CD1c-positive myeloid dendritic cell (primary cell): ENCODE results near the gene UQCRH.
"Not testable (repeated sequence)": the region's sequence is repeated elsewhere in the genome, so short reads cannot be mapped to it uniquely, and the experiment has no call there.

ENCODE experiments used
- DNase-seq: peaks from one replicate; pipeline ENCODE4 v3.0.0-alpha.2; 2016; ENCODE audit errors: extremely low spot score

UQCRH gene

DNA sequence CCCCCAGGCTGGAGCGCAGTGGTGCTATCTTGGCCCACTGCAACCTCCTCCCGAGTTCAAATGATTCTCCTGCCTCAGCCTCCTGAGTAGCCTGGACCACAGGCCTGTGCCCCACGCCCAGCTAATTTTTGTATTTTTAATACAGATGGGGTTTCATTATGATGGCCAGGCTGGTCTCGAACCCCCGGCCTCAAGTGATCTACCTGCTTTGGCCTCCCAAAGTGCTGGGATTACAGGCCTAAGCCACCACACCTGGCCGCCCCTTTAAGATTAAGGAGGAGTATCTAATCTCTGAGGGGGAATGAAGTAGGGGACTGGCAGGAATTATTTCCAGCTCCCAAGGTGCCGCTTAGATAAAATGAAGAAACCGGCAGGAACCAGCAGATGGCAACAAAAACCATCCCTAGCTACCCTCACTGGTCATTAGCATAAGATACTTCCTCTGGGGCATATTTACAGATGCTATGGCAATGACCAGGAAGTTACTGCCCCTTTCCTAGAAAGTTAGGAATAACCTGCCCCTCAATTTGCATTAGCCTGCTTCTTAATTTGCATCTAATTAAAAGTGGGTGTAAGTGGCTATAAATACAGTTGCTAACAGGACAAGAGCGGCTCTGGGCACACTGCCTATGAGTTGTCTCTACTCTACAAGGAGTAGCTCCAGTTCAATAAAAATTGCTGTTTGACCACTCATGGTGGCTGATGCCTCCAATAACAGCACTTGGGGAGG, 30.0 kb downstream of the UQCRH start:
- peak; percentile 74 for DNase-seq

GRCh38 chr1:46334030-46334384, 30.5 kb downstream of the UQCRH start:
- DNase-seq: no peak

DNA sequence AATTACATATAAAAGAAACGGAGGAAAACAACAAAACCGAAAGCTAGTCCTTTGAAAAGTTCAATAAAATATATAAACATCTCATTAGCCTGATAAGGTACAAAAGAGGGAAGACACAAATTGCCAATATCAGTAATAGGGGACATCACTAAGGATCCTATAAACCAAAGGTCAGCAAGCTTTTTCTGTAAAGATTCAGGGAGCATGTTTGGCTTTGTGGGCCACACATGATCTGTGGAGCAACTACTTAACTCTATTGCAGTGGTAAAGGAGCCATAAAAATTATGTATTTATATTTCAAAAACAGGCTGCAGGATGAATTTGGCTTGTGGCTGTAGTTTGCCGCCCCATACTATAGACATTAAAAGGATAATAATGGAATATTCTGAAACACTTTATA, 31.6 kb downstream of the UQCRH start:
- no peak for DNase-seq

- not testable (repeated sequence) for DNase-seq
These were observed 33.9 kb downstream of the UQCRH start for GRCh38 chr1:46337409-46337808.

DNA sequence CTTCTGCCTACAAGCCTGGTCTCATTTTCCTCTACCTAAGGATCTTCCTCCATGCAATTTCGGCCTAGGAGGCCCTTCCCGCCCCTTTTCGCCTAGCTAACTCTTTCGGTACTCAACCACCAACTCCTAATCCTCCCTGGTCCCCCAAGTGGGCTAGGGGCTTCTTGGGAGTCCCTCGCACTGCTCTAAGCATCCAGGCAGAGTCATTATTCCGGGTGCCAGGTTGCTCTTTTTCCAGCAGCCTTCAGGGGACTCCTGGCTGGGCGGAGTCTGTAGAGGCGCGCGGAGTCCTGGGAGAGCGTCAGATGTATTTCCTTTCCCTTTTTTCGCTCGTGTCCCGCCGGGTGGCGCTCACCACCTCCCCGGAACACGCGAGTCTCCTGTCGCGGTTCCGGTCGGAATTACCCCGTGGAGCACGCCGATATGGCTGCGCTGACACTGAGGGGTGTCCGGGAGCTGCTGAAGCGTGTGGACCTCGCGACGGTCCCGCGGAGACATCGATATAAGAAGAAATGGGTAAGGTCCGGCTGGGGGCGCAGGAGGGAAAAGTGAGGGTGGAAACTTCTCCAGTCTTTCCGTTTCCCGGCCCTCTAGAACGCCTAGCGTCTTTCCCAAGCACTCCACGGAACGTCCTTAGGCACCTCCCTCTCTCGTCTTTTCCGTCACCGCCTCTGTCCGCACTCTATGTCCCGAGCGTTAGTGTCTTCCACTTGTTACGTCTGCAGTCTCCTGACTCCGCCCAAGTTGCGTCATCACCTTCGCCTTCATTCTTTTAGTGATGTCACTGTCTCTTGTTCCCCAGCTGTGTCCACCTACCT, 37.1 kb downstream of the UQCRH start, which contains the start of gene NSUN4:
Gene NSUN4 (plus strand): TSS at position 404 of the 818 bp plus-strand sequence. CDS start 20 bp downstream, at position 424.
- DNase-seq: peak; percentile 95

- DNase-seq: no peak
These were observed 38.0 kb downstream of the UQCRH start for GRCh38 chr1:46341222-46342083.

DNA sequence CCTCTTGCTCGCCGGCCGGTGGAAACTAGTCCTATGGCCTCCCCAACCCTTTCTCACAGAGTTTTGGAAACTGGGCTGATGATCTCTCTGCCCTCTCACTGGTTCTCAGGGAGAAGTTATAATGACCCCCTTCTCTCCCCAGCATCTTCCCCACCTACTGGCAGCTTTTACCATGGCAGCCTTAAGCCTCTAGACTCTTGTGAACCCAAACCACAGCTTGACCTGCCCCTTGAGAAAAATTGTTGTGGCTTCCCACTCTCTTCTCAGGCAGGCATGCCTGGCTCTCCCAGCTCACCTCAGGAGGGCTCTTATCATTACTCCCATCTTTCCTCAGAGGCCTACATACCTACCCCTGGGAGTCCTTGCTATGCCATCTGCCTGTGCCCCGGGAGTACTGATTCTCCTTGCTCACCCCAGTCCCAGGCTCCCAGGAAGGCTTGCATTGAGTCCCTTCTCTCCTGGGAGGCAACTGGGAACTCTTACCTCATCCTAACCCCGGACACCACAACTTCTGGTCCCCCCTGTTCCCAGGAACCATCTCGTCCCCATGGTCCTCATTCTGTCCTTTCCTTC, 38.7 kb downstream of the UQCRH start:
- DNase-seq: no peak

- no peak for DNase-seq
These were observed 39.3 kb downstream of the UQCRH start for GRCh38 chr1:46342677-46343350.

DNA sequence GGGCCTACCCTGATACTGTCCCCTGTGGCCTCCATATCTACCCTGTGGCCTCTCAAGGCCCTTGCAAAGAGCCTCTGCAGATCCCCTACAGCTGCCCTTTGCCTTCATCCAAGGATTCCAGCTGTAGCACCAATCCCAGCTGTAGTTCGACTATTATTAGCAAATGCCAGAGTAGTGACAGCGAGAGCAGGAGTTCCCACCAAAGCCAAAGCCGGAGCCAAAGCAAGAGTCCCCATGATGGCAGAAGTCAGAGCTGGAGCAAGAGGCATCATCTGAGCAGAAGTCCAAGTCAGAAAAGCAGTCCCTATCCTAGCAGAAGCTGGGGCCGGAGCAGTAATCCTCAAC, 39.8 kb downstream of the UQCRH start:
- DNase-seq: no peak

- no peak for DNase-seq
These were observed 40.2 kb downstream of the UQCRH start for GRCh38 chr1:46343705-46344104.

GRCh38 chr1:46344481-46344880, 41.0 kb downstream of the UQCRH start:
- no peak for DNase-seq

DNA sequence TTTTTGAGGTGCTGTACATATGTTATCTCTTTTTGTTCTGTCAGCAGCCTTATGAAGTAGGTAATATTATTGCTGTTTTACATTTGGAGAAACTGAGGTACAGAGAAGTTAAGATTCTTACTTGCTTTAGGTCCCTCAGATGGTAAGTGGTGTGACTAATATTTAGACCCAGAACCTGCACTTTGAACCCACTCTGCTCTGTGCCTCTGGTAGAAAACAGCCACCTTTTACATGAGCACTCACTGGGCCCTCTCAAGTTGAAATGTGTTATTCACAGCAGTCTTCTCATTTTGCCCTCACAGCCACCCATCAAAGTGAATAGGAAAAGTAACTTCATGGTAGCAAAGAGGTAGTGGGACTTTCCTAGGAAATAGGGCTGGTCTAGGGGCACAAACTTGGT, 41.8 kb downstream of the UQCRH start:
- no peak for DNase-seq

DNA sequence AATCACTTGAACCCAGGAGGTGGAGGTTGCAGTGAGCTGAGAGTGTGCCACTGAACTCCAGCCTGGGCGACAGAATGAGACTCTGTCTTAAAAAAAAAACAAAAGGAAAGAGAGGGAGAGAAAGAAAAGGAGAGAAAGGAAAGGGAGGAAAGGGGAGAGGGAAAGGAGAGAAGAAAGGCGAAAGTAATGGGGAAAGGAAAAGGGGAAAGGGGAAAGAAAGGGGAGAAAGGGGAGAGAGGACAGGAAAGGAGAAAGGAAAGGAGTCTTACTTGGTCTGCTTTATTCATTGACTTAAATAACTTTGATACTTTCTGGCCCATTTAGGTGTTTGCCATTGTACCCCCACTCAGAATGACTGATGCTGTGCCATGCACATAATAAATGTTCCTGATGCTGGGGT, 48.9 kb downstream of the UQCRH start:
- DNase-seq: no peak

GRCh38 chr1:46355920-46356319, 52.4 kb downstream of the UQCRH start:
- DNase-seq: not testable (repeated sequence)

DNA sequence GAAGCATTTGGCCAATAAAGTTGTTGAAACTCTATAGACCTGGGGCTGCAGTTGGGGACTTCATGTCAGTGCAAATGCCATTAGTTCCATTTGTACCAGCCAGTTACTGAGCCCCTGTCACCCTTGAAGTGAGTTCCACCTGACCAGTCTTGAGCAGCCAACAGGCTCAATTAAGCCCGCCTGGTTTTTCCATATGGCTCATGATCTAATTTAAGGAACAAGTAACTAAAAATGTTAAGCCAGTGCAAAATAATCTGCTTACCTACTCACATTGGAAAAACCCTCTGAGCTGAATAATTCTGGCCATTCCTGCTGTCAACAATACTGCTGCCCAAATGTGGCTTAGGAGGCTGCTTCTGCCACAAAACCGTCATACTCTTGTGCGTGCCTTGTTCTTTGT, 58.7 kb downstream of the UQCRH start:
- DNase-seq: no peak

DNA sequence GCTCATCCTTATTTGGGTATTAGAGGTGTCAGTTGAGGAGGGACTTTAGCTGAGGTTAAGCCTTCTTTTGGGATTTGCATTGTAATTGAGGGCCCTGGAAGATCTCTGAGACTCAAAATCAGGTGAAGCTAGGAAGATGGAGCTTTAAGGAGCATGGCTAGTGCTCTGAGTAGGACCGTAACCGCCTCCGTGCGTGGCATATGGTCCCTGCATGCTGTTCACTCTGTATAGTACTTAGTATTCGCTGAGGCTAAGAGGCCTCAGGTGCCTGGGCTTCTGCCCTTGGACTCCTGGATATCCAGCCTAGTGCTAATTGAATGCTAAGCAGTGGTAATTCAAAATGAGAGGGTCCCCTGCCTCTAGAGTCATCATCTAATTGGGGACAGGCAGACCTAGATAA, 59.6 kb downstream of the UQCRH start:
- no peak for DNase-seq

DNA sequence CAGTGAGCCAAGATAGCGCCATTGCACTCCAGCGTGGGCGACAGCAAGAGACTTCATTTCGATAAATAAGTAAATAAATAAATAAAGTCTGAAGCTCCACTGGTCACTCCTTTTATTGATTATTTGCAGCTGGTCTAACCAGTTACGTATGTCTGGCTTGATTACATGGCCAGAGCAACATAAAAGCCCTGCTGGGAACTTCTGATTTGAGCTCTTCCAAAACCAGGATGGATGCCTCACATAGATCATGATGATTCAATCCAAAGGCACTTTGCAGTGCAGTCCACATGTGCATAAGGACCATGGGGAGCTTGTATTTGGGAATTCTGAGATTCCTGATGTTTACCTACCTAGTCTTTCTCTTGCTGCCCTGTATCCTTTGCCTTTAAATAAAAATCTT, 61.1 kb downstream of the UQCRH start:
- DNase-seq: no peak

- not testable (repeated sequence) for DNase-seq
These were observed 62.3 kb downstream of the UQCRH start for GRCh38 chr1:46365796-46366195.
